SK-N-SH treated with all-trans-retinoic acid at 6 μM for 48 hours (cell line): Measurements from ENCODE around the gene GPR153.

ENCODE experiments used
- ARNTL ChIP-seq: fragments of 450-650 bp; formaldehyde crosslinking; IDR thresholded peaks from 2 replicates; pipeline ENCODE4 v1.5.0; 2020; ENCODE audit warnings: low read depth, mild to moderate bottlenecking, moderate library complexity, borderline replicate concordance
- TCF4 ChIP-seq: fragments of 250-450 bp; sonication (Bioruptor Pico); IDR thresholded peaks from 2 replicates; pipeline ENCODE4 v1.8.0; 2021; ENCODE audit warnings: mild to moderate bottlenecking, moderate library complexity, borderline replicate concordance
- ZC3H10 ChIP-seq: fragments of 250-450 bp; sonication (Bioruptor Pico); IDR thresholded peaks from 2 replicates; pipeline ENCODE4 v1.5.1; 2021; ENCODE audit warnings: mild to moderate bottlenecking, moderate library complexity
- ZFP30 ChIP-seq: fragments of 450-650 bp; formaldehyde crosslinking; IDR thresholded peaks from 2 replicates; pipeline ENCODE4 v1.5.0; 2022; ENCODE audit warnings: mild to moderate bottlenecking, moderate library complexity
- ZNF8 ChIP-seq: fragments of 450-650 bp; formaldehyde crosslinking; IDR thresholded peaks from 2 replicates; pipeline ENCODE4 v1.5.0; 2020; ENCODE audit warnings: mild to moderate bottlenecking, moderate library complexity
- TF ChIP-seq, protein P1 (sequence below): fragments of 250-450 bp; sonication (Bioruptor Pico); IDR thresholded peaks from 2 replicates; pipeline ENCODE4 v1.8.0; 2020; ENCODE audit warnings: mild to moderate bottlenecking, moderate library complexity, borderline replicate concordance
- TF ChIP-seq, protein P2 (sequence below): fragments of 250-450 bp; sonication (Bioruptor Pico); IDR thresholded peaks from 2 replicates; pipeline ENCODE4 v1.5.1; 2021; ENCODE audit warnings: mild to moderate bottlenecking, moderate library complexity
- TF ChIP-seq, protein P3 (sequence below): fragments of 250-450 bp; sonication (Bioruptor Pico); IDR thresholded peaks from 2 replicates; pipeline ENCODE4 v1.5.1; 2020; ENCODE audit warnings: low read depth, mild to moderate bottlenecking, moderate library complexity

DNA sequence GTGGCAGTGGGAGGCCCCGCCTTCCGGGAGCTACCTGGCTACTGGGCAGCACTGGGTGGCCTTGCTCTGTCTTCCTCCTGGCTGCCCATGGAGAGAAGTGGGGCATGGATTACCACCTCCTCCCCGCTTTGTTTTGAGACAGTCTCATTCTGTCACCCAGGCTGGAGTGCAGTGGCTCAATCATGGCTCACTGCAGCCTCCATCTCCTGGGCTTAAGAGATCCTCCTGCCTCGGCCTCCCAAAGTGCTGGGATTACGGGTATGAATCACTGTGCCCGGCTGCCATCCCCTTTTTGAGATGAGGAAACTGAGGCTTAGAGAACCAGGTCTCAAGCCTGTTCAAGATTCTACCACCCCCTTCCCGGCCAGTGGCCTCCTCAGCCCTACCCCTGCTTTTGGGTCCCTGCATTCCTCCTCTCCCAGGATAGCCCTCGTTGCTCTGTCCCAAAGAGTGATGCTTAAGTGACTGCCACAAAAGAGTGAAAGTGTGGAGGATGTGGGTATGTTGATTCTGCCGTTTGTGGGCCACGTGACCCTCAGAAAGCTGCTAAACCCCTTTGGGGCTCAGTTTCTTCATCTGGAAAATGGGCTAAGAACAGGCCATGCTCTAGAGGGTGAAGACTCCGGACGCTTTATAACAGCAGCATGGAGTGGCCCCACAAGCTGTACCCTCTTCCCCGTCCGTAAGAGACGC is 9.1 kb downstream of the GPR153 start:
- TF ChIP-seq TCF4 (no peak), ZNF8 (no peak), ZFP30 (no peak), ARNTL (no peak), ZC3H10 (CRISPR knock-in tag) (no peak)
- TF ChIP-seq, protein P1, sequence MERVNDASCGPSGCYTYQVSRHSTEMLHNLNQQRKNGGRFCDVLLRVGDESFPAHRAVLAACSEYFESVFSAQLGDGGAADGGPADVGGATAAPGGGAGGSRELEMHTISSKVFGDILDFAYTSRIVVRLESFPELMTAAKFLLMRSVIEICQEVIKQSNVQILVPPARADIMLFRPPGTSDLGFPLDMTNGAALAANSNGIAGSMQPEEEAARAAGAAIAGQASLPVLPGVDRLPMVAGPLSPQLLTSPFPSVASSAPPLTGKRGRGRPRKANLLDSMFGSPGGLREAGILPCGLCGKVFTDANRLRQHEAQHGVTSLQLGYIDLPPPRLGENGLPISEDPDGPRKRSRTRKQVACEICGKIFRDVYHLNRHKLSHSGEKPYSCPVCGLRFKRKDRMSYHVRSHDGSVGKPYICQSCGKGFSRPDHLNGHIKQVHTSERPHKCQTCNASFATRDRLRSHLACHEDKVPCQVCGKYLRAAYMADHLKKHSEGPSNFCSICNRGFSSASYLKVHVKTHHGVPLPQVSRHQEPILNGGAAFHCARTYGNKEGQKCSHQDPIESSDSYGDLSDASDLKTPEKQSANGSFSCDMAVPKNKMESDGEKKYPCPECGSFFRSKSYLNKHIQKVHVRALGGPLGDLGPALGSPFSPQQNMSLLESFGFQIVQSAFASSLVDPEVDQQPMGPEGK = no peak
- TF ChIP-seq, protein P2, sequence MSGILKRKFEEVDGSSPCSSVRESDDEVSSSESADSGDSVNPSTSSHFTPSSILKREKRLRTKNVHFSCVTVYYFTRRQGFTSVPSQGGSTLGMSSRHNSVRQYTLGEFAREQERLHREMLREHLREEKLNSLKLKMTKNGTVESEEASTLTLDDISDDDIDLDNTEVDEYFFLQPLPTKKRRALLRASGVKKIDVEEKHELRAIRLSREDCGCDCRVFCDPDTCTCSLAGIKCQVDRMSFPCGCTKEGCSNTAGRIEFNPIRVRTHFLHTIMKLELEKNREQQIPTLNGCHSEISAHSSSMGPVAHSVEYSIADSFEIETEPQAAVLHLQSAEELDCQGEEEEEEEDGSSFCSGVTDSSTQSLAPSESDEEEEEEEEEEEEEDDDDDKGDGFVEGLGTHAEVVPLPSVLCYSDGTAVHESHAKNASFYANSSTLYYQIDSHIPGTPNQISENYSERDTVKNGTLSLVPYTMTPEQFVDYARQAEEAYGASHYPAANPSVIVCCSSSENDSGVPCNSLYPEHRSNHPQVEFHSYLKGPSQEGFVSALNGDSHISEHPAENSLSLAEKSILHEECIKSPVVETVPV (CRISPR knock-in tag) = no peak
- TF ChIP-seq, protein P3, sequence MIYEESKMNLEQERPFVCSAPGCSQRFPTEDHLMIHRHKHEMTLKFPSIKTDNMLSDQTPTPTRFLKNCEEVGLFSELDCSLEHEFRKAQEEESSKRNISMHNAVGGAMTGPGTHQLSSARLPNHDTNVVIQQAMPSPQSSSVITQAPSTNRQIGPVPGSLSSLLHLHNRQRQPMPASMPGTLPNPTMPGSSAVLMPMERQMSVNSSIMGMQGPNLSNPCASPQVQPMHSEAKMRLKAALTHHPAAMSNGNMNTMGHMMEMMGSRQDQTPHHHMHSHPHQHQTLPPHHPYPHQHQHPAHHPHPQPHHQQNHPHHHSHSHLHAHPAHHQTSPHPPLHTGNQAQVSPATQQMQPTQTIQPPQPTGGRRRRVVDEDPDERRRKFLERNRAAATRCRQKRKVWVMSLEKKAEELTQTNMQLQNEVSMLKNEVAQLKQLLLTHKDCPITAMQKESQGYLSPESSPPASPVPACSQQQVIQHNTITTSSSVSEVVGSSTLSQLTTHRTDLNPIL (CRISPR knock-in tag) = no peak
